AG09319 (cell line): ENCODE results near the gene ZNF407.

ENCODE experiments used
- DNase-seq: peaks from one replicate; pipeline ENCODE4 v3.0.0-alpha.2; 2010; ENCODE audit warnings: low read depth; ENCODE audit errors: extremely low read depth
- CTCF ChIP-seq: IDR thresholded peaks from 2 replicates; pipeline ENCODE4 v1.5.1; 2011; ENCODE audit warnings: low read depth, mild to moderate bottlenecking, inconsistent platforms, low read length, moderate library complexity

Gene ZNF407

GRCh38 chr18:74926051-74926450 lies 328.4 kb downstream of the ZNF407 start:
- no peak for DNase-seq
- no peak for TF ChIP-seq CTCF

GRCh38 chr18:74928194-74928968 lies 330.7 kb downstream of the ZNF407 start:
- no peak for DNase-seq
- no peak for TF ChIP-seq CTCF

GRCh38 chr18:74929110-74929509 lies 331.4 kb downstream of the ZNF407 start:
- TF ChIP-seq CTCF, result no peak
- no peak for DNase-seq

- TF ChIP-seq CTCF, result no peak
- DNase-seq, result no peak
Measured at GRCh38 chr18:74930616-74931015, 332.9 kb downstream of the ZNF407 start.

GRCh38 chr18:74933930-74934329 lies 336.3 kb downstream of the ZNF407 start:
- DNase-seq, result no peak
- TF ChIP-seq CTCF, result no peak

- DNase-seq, result no peak
- no peak for TF ChIP-seq CTCF
Measured at GRCh38 chr18:74935434-74935833, 337.8 kb downstream of the ZNF407 start.

- no peak for TF ChIP-seq CTCF
- no peak for DNase-seq
Measured at GRCh38 chr18:74936343-74936742, 338.7 kb downstream of the ZNF407 start.
